ENCODE data around the gene PAX2. TPM values are rescaled to one million over a fixed set of nuclear protein-coding genes. Genes with fewer than 3 reads are reported as not detected.

PAX2 gene
- total RNA-seq, 4 donors from 2014 or later: not detected

- Histone ChIP-seq H3K4me1 (peaks cover 19 to 22% of the 10 kb centered on the region in 2 donors), H3K36me3 (no peaks in the 10 kb centered on the region), H3K27me3 (peaks cover 67% of the 10 kb centered on the region), H3K4me3 (replicated peaks in 1 of 3) (no peak overlapping the region), H3K9me3 (no peaks in the 10 kb centered on the region), H3K27ac (no peak overlapping the region)
- TF ChIP-seq POLR2A (IDR thresholded peaks at IDR 0.05): no peak
- no peak for TF ChIP-seq CTCF (IDR thresholded peaks at IDR 0.05)
- 60 to 62% methylated on average over 2 of the region's 2 CpGs for WGBS, 2 donors
- intact Hi-C loops (cut with DNase I): no loop called here
- no peak for DNase-seq
Measured at GRCh38 chr10:100732241-100732596, 13.2 kb upstream of the PAX2 start.

GRCh38 chr10:100733329-100733728 is 12.1 kb upstream of the PAX2 start:
- H3K27me3 ChIP-seq: peaks cover 72% of the 10 kb centered on the region

GRCh38 chr10:100734295-100735086 is 10.9 kb upstream of the PAX2 start:
- Histone ChIP-seq H3K36me3 (no peaks in the 10 kb centered on the region), H3K4me3 (replicated peaks in 1 of 3) (no peak overlapping the region), H3K9me3 (no peaks in the 10 kb centered on the region), H3K27ac (no peak overlapping the region), H3K27me3 (peaks cover 74% of the 10 kb centered on the region), H3K4me1 (peaks cover 18 to 33% of the 10 kb centered on the region in 2 donors)
- intact Hi-C loops (cut with DNase I): no loop called here
- TF ChIP-seq POLR2A (IDR thresholded peaks at IDR 0.05) (no peak), CTCF (IDR thresholded peaks at IDR 0.05) (no peak)
- WGBS, 2 donors: 59 to 61% methylated on average over 7 of the region's 7 CpGs
- no peak for DNase-seq

More at GRCh38 chr10:100733329-100733728, 12.1 kb upstream of the PAX2 start:
- H3K4me3 ChIP-seq (replicated peaks in 1 of 3): no peak overlapping the region
- intact Hi-C loops (cut with DNase I): no loop called here
- WGBS, 2 donors: 56 to 76% methylated on average over 6 of the region's 6 CpGs
- no peak for DNase-seq
- TF ChIP-seq CTCF (IDR thresholded peaks at IDR 0.05) (no peak), POLR2A (IDR thresholded peaks at IDR 0.05) (no peak)
- H3K4me1 ChIP-seq: peaks cover 19 to 30% of the 10 kb centered on the region in 2 donors
- no peak overlapping the region for H3K27ac ChIP-seq
- H3K9me3 ChIP-seq: no peaks in the 10 kb centered on the region
- H3K36me3 ChIP-seq: no peaks in the 10 kb centered on the region

GRCh38 chr10:100735087-100735336 is 10.4 kb upstream of the PAX2 start:
- no peak overlapping the region for H3K27ac ChIP-seq
- WGBS, 2 donors: 21 to 24% methylated on average over 7 of the region's 7 CpGs
- intact Hi-C loops (cut with DNase I): no loop called here
- H3K9me3 ChIP-seq: no peaks in the 10 kb centered on the region
- TF ChIP-seq CTCF (IDR thresholded peaks at IDR 0.05) (no peak), POLR2A (IDR thresholded peaks at IDR 0.05) (no peak)
- no peak for DNase-seq
- peaks cover 13 to 31% of the 10 kb centered on the region in 2 donors for H3K4me1 ChIP-seq
- peaks cover 74% of the 10 kb centered on the region for H3K27me3 ChIP-seq
- no peak overlapping the region for H3K4me3 ChIP-seq (replicated peaks in 1 of 3)
- no peaks in the 10 kb centered on the region for H3K36me3 ChIP-seq

GRCh38 chr10:100735337-100736143 is 9.8 kb upstream of the PAX2 start:
- WGBS, 2 donors: 5 to 17% methylated on average over 13 to 24 of the region's 73 CpGs
- no peaks in the 10 kb centered on the region for H3K36me3 ChIP-seq
- H3K4me1 ChIP-seq: peaks cover 9 to 25% of the 10 kb centered on the region in 2 donors
- peaks cover 75% of the 10 kb centered on the region for H3K27me3 ChIP-seq
- H3K27ac ChIP-seq: no peak overlapping the region
- no peak for DNase-seq
- TF ChIP-seq CTCF (IDR thresholded peaks at IDR 0.05) (no peak), POLR2A (IDR thresholded peaks at IDR 0.05) (no peak)
- intact Hi-C loops (cut with DNase I): no loop called here
- H3K4me3 ChIP-seq (replicated peaks in 1 of 3): no peak overlapping the region
- no peaks in the 10 kb centered on the region for H3K9me3 ChIP-seq
